BE2C (cell line): ENCODE data around the gene KRTAP10-10.
"Not testable (repeated sequence)": the region's sequence is repeated elsewhere in the genome, so short reads cannot be mapped to it uniquely, and the experiment has no call there.

Experiments used
- DNase-seq: peaks from one replicate; pipeline ENCODE4 v3.0.0-alpha.2; 2020
- H3K27me3 ChIP-seq: fragments of 250-450 bp; sonication (Bioruptor Pico); 2 replicates; pipeline ENCODE4 v1.5.1; 2020; ENCODE audit warnings: mild to moderate bottlenecking
- H3K36me3 ChIP-seq: fragments of 250-450 bp; sonication (Bioruptor Pico); 2 replicates; pipeline ENCODE4 v1.5.1; 2020; ENCODE audit warnings: mild to moderate bottlenecking
- H3K4me1 ChIP-seq: fragments of 250-450 bp; sonication (Bioruptor Pico); 2 replicates; pipeline ENCODE4 v1.5.1; 2020
- H3K4me3 ChIP-seq: 2 replicates; pipeline ENCODE4 v1.5.1; 2011; ENCODE audit warnings: low read depth, low read length
- H3K9me3 ChIP-seq: fragments of 250-450 bp; sonication (Bioruptor Pico); 2 replicates; pipeline ENCODE4 v1.5.1; 2020
- CTCF ChIP-seq: IDR thresholded peaks from 2 replicates; pipeline ENCODE4 v1.5.1; 2012; ENCODE audit warnings: mild to moderate bottlenecking, low read depth, low read length

KRTAP10-10 gene

GRCh38 chr21:44643741-44644310 lies 6.7 kb downstream of the KRTAP10-10 start:
- TF ChIP-seq CTCF, result no peak
- no peaks in the 10 kb centered on the region for H3K36me3 ChIP-seq
- no peaks in the 10 kb centered on the region for H3K4me1 ChIP-seq
- peaks cover 11% of the 10 kb centered on the region for H3K27me3 ChIP-seq
- no peak overlapping the region for H3K4me3 ChIP-seq
- peaks cover 3% of the 10 kb centered on the region; the same call in 1 of the 2 replicates for H3K9me3 ChIP-seq
- no peak for DNase-seq

DNA sequence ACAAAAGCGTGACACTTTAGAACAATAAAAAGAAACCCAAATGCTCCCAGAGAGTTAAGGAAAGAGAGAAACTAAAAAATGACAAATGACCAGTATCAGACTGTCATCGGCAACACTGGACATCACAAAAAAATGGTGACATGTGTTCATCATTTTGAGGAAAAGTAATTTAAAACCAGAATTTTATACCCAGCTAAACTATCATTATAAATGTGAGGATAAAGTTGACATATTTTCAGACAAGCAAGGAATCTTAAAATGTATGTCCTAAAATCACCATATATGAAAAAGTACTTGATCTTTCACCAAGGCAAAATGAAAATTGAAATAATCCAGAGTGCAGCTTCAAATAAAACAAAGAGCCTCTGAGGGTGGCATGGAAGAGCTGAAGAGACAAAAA lies 7.7 kb downstream of the KRTAP10-10 start:
- Histone ChIP-seq H3K36me3 (no peaks in the 10 kb centered on the region), H3K4me3 (no peak overlapping the region), H3K9me3 (peaks cover 3% of the 10 kb centered on the region; the same call in 1 of the 2 replicates), H3K4me1 (no peaks in the 10 kb centered on the region), H3K27me3 (peaks cover 14% of the 10 kb centered on the region)
- TF ChIP-seq CTCF, result no peak
- DNase-seq, result no peak

- H3K4me3 ChIP-seq, DNase-seq, H3K4me1 ChIP-seq, H3K9me3 ChIP-seq, H3K36me3 ChIP-seq: not testable (repeated sequence)
- H3K27me3 ChIP-seq, result peaks cover 14% of the 10 kb centered on the region
Measured at GRCh38 chr21:44646366-44647221, 9.4 kb downstream of the KRTAP10-10 start, which contains the start of gene KRTAP10-11. KRTAP10-11 (plus strand) TSS chr21:44646414; CDS start chr21:44646459, 45 bp downstream.

DNA sequence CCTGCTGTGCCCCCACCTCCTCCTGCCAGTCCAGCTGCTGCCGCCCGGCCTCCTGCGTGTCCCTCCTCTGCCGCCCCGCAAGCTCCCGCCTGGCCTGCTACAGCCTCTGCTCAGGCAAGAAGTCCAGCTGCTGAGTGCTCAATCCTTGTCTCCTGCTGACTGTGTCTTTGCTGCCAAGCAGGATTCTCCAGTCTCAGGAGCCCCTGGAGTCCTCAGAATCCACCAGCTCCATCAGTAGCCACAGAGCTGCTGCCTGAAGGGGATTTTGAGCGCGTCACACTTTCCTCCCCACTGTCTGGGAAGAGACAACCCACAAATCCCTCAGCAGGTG lies 10.0 kb downstream of the KRTAP10-10 start:
- no peak for TF ChIP-seq CTCF
- H3K9me3 ChIP-seq, result no peaks in the 10 kb centered on the region
- H3K27me3 ChIP-seq, result peaks cover 14% of the 10 kb centered on the region

GRCh38 chr21:44648557-44649311 lies 11.6 kb downstream of the KRTAP10-10 start:
- Histone ChIP-seq H3K36me3 (no peaks in the 10 kb centered on the region), H3K4me3 (no peak overlapping the region), H3K9me3 (no peaks in the 10 kb centered on the region), H3K4me1 (no peaks in the 10 kb centered on the region), H3K27me3 (peaks cover 14% of the 10 kb centered on the region)
- no peak for DNase-seq
- no peak for TF ChIP-seq CTCF

More for the DNA sequence above, 10.0 kb downstream of the KRTAP10-10 start:
- Histone ChIP-seq H3K4me1 (no peaks in the 10 kb centered on the region), H3K36me3 (no peaks in the 10 kb centered on the region), H3K4me3 (no peak overlapping the region)
- no peak for DNase-seq

DNA sequence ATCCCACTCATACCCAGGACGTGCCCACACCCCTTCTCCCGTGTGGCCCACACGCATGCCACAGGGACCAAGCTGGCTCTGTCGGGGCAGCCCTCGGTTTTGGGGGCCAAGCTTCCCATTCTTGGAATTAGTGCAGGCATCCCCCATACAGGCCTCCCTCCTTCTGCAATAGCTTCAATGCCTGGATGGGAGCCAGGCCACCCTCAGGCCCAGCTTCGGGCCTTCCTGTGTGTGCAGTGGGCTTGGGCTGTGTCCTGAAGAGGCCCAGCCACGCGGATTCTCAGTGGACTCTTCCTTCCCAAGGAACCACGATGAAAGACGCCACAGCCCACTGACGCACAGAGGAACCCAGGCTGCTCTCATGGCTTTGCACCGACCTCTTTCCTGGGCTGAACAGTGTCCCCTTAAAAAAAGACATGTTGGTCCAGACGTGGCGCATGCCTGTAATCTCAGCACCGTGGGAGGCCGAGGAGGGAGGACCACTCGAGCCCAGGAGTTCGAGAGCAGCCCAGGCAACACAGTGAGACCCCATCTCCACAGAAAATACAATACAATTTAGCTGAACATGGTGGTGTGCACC lies 12.5 kb downstream of the KRTAP10-10 start:
- Histone ChIP-seq H3K4me3 (no peak overlapping the region), H3K27me3 (peaks cover 14% of the 10 kb centered on the region), H3K36me3 (no peaks in the 10 kb centered on the region), H3K9me3 (no peaks in the 10 kb centered on the region), H3K4me1 (no peaks in the 10 kb centered on the region)
- no peak for TF ChIP-seq CTCF
- no peak for DNase-seq
